H9 (cell line): Measurements from ENCODE around the gene LARP1. TPM values are rescaled to one million over a fixed set of nuclear protein-coding genes. Genes with fewer than 3 reads are reported as not detected.
A peak's percentile ranks its signal among the peaks of the same experiment; 100 is the strongest.

Source experiments
- DNase-seq: peaks from one replicate; pipeline ENCODE4 v3.0.0-alpha.2; 2017
- H2AFZ ChIP-seq: one replicate; pipeline ENCODE4 v1.6.1; 2013; ENCODE audit warnings: mild to moderate bottlenecking, low read length, control low read depth, moderate library complexity
- H2AK5ac ChIP-seq: 2 replicates; pipeline ENCODE4 v1.6.1; 2013; ENCODE audit warnings: low read length, control low read depth, mixed read lengths; ENCODE audit not compliant: insufficient read length
- H2BK120ac ChIP-seq: one replicate; pipeline ENCODE4 v1.6.1; 2013; ENCODE audit warnings: low read depth, mild to moderate bottlenecking, low read length, control low read depth, inconsistent platforms; ENCODE audit not compliant: poor library complexity, severe bottlenecking
- H2BK12ac ChIP-seq: 2 replicates; pipeline ENCODE4 v1.6.1; 2013; ENCODE audit warnings: low read length, control low read depth, mixed read lengths, low read depth; ENCODE audit not compliant: insufficient read length
- H2BK15ac ChIP-seq: 2 replicates; pipeline ENCODE4 v1.6.1; 2013; ENCODE audit warnings: low read depth, low read length, control low read depth
- H2BK20ac ChIP-seq: one replicate; pipeline ENCODE4 v1.6.1; 2013; ENCODE audit warnings: low read depth, mild to moderate bottlenecking, low read length, control low read depth, inconsistent platforms; ENCODE audit not compliant: poor library complexity, severe bottlenecking
- H2BK5ac ChIP-seq: 2 replicates; pipeline ENCODE4 v1.6.1; 2013; ENCODE audit warnings: low read length, control low read depth, mixed read lengths; ENCODE audit not compliant: insufficient read length
- H3K14ac ChIP-seq: 2 replicates; pipeline ENCODE4 v1.6.1; 2013; ENCODE audit warnings: low read length, control low read depth; ENCODE audit not compliant: insufficient read depth
- H3K18ac ChIP-seq: 2 replicates; pipeline ENCODE4 v1.6.1; 2013; ENCODE audit warnings: low read depth, mild to moderate bottlenecking, mixed read lengths, low read length, control low read depth; ENCODE audit not compliant: insufficient read length
- H3K23ac ChIP-seq: 2 replicates; pipeline ENCODE4 v1.6.1; 2013; ENCODE audit warnings: low read length, control low read depth, mixed read lengths, low read depth; ENCODE audit not compliant: insufficient read length
- H3K23me2 ChIP-seq: 2 replicates; pipeline ENCODE4 v1.6.1; 2013; ENCODE audit warnings: low read depth, mild to moderate bottlenecking, mixed read lengths, low read length, control low read depth; ENCODE audit not compliant: insufficient read length, poor library complexity, severe bottlenecking
- H3K27ac ChIP-seq: 2 replicates; pipeline ENCODE4 v1.5.1; 2013; ENCODE audit warnings: low read length, control low read depth, mixed read lengths, low read depth; ENCODE audit not compliant: insufficient read length
- H3K27me3 ChIP-seq: 2 replicates; pipeline ENCODE4 v1.6.1; 2013; ENCODE audit warnings: low read length, control low read depth, inconsistent platforms; ENCODE audit not compliant: insufficient read depth
- H3K4ac ChIP-seq: 2 replicates; pipeline ENCODE4 v1.6.1; 2013; ENCODE audit warnings: low read depth, mild to moderate bottlenecking, control low read depth, inconsistent platforms, low read length, moderate library complexity
- H3K4me1 ChIP-seq: 2 replicates; pipeline ENCODE4 v1.6.1; 2013; ENCODE audit warnings: low read length, control low read depth, inconsistent platforms; ENCODE audit not compliant: insufficient read depth
- H3K4me2 ChIP-seq: 2 replicates; pipeline ENCODE4 v1.6.1; 2013; ENCODE audit warnings: low read length, control low read depth, mixed read lengths; ENCODE audit not compliant: insufficient read length, insufficient read depth
- H3K56ac ChIP-seq: 2 replicates; pipeline ENCODE4 v1.6.1; 2013; ENCODE audit warnings: low read depth, mild to moderate bottlenecking, mixed read lengths, low read length, control low read depth; ENCODE audit not compliant: insufficient read length
- H3K79me1 ChIP-seq: 2 replicates; pipeline ENCODE4 v1.6.1; 2013; ENCODE audit warnings: low read depth, mild to moderate bottlenecking, moderate library complexity, low read length, control low read depth, inconsistent platforms; ENCODE audit not compliant: insufficient read depth, poor library complexity, severe bottlenecking
- H3K79me2 ChIP-seq: 2 replicates; pipeline ENCODE4 v1.6.1; 2013; ENCODE audit warnings: low read length, control low read depth, inconsistent platforms; ENCODE audit not compliant: insufficient read depth
- H3K9ac ChIP-seq: 2 replicates; pipeline ENCODE4 v1.6.1; 2013; ENCODE audit warnings: low read length, control low read depth, mixed read lengths; ENCODE audit not compliant: insufficient read length; ENCODE audit errors: extremely low read depth
- H3K9me3 ChIP-seq: one replicate; pipeline ENCODE4 v1.6.1; 2013; ENCODE audit warnings: low read depth, low read length, inconsistent platforms; ENCODE audit not compliant: control insufficient read depth
- H3T11ph ChIP-seq: one replicate; pipeline ENCODE4 v1.6.1; 2013; ENCODE audit warnings: mild to moderate bottlenecking, low read length, control low read depth, inconsistent platforms
- H4K20me1 ChIP-seq: one replicate; pipeline ENCODE4 v1.6.1; 2013; ENCODE audit not compliant: control insufficient read depth, insufficient read length, insufficient read depth
- H4K5ac ChIP-seq: 2 replicates; pipeline ENCODE4 v1.6.1; 2013; ENCODE audit warnings: low read depth, mild to moderate bottlenecking, mixed read lengths, low read length, control low read depth; ENCODE audit not compliant: insufficient read length
- H4K8ac ChIP-seq: replicated peaks from 2 replicates; pipeline ENCODE4 v1.6.1; 2013; ENCODE audit warnings: low read length, control low read depth, mixed read lengths, low read depth; ENCODE audit not compliant: insufficient read length
- H4K91ac ChIP-seq: 2 replicates; pipeline ENCODE4 v1.6.1; 2013; ENCODE audit warnings: low read depth, mild to moderate bottlenecking, moderate library complexity, mixed read lengths, low read length, control low read depth; ENCODE audit not compliant: insufficient read length
- H3K27ac Mint-ChIP-seq, 3 experiments: 2 replicates in 2 of 3; 3 replicates in 1 of 3; pipeline ENCODE4 v1.8.0; 2020 to 2021; ENCODE audit warnings: mixed read lengths in 3 of 3, mild to moderate bottlenecking in 1 of 3, moderate library complexity in 1 of 3
- H3K27me3 Mint-ChIP-seq: 2 replicates; pipeline ENCODE4 v1.8.0; 2021; ENCODE audit warnings: low read depth, mild to moderate bottlenecking, moderate library complexity, mixed read lengths
- H3K36me3 Mint-ChIP-seq, 3 experiments: 2 replicates in 2 of 3; 3 replicates in 1 of 3; pipeline ENCODE4 v1.8.0; 2020 to 2021; ENCODE audit warnings: low read depth in 3 of 3, mixed read lengths in 3 of 3; ENCODE audit not compliant: insufficient read depth in 1 of 3
- H3K4me1 Mint-ChIP-seq, 2 experiments: 2 replicates each; pipeline ENCODE4 v1.8.0; 2020; ENCODE audit warnings: mixed read lengths in 2 of 2
- H3K4me3 Mint-ChIP-seq, 2 experiments: 2 replicates in 1 of 2; 3 replicates in 1 of 2; pipeline ENCODE4 v1.8.0; 2020 to 2021; ENCODE audit warnings: mild to moderate bottlenecking in 2 of 2, mixed read lengths in 2 of 2, moderate library complexity in 1 of 2
- H3K9me3 Mint-ChIP-seq, 2 experiments: 2 replicates in 1 of 2; 3 replicates in 1 of 2; pipeline ENCODE4 v1.8.0; 2020; ENCODE audit warnings: mild to moderate bottlenecking in 2 of 2, mixed read lengths in 2 of 2, moderate library complexity in 1 of 2
- WGBS: extraction: QIAGEN DNeasy Blood & Tissue Kit; methylation state at CpG from one replicate; pipeline ENCODE4 v1.1.7; 2013; ENCODE audit warnings: missing lambda C conversion rate, low lambda C conversion rate, mixed read lengths; ENCODE audit not compliant: insufficient read length; ENCODE audit errors: extremely low coverage; 5-methylcytosine and 5-hydroxymethylcytosine counted together
- total RNA-seq: library from RNA; stranded (reverse); gene quantifications from 2 replicates; pipeline ENCODE4 v1.2.1, GENCODE V29; 2021
- TF ChIP-seq, protein P1 (sequence below): fragments of 200-600 bp; sonication (generic); conservative IDR thresholded peaks from 3 replicates; pipeline ENCODE4 v1.8.0; 2021; ENCODE audit warnings: antibody characterized with exemption, mild to moderate bottlenecking

The LARP1 gene
- total RNA-seq, 1 experiment from 2014 or later: 405 TPM

DNA sequence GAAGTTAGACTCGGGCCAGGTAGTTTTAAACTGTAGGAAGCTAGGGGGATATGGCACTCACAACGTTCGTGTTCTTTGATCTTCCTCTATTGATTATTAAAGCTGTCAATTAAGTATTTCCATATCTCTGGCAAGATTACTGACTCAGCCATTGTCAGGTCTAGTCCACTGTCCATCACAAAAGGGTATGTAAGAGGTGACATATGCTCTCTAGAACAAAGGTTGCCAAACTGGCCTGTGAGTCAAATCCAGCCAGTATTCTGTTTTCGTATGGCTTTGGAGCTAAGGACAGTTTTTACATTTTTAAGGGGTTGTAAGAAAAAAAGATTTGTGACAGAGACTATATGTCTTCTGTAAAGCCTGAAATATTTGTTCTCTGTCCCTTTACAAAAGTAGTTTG, 51.0 kb downstream of the LARP1 start:
- Histone ChIP-seq H3K79me1 (no peaks in the 10 kb centered on the region), H4K8ac (no peak overlapping the region), H3T11ph (no peak overlapping the region), H3K9ac (no peak overlapping the region), H3K27ac (no peak overlapping the region), H3K79me2 (no peaks in the 10 kb centered on the region), H4K91ac (no peak overlapping the region), H3K4me2 (no peak overlapping the region), H2BK20ac (no peak overlapping the region), H3K9me3 (no peaks in the 10 kb centered on the region), H2BK12ac (no peak overlapping the region), H3K4me1 (no peaks in the 10 kb centered on the region), H2AFZ (no peak overlapping the region), H3K4ac (no peak overlapping the region), H3K56ac (no peak overlapping the region), H3K18ac (no peak overlapping the region), H4K20me1 (no peaks in the 10 kb centered on the region), H2AK5ac (no peak overlapping the region), H3K27me3 (no peaks in the 10 kb centered on the region), H3K23ac (no peak overlapping the region), H2BK15ac (no peak overlapping the region), H2BK5ac (no peak overlapping the region), H3K14ac (no peak overlapping the region), H3K23me2 (no peaks in the 10 kb centered on the region), H2BK120ac (no peak overlapping the region), H4K5ac (no peak overlapping the region)
- H3K4me3 Mint-ChIP-seq: no peak overlapping the region
- H3K36me3 Mint-ChIP-seq: peaks cover 58 to 93% (median 91%) of the 10 kb centered on the region in 3 experiments; a peak in 6 of 7 replicates
- H3K27me3 Mint-ChIP-seq: no peaks in the 10 kb centered on the region; the same call in 1 of the 2 replicates
- peak overlapping the region in 1 of 3 experiments; percentile 25; a peak in 1 of 7 replicates for H3K27ac Mint-ChIP-seq
- TF ChIP-seq, protein P1, sequence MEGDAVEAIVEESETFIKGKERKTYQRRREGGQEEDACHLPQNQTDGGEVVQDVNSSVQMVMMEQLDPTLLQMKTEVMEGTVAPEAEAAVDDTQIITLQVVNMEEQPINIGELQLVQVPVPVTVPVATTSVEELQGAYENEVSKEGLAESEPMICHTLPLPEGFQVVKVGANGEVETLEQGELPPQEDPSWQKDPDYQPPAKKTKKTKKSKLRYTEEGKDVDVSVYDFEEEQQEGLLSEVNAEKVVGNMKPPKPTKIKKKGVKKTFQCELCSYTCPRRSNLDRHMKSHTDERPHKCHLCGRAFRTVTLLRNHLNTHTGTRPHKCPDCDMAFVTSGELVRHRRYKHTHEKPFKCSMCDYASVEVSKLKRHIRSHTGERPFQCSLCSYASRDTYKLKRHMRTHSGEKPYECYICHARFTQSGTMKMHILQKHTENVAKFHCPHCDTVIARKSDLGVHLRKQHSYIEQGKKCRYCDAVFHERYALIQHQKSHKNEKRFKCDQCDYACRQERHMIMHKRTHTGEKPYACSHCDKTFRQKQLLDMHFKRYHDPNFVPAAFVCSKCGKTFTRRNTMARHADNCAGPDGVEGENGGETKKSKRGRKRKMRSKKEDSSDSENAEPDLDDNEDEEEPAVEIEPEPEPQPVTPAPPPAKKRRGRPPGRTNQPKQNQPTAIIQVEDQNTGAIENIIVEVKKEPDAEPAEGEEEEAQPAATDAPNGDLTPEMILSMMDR: no peak
- H3K4me1 Mint-ChIP-seq: no peaks in the 10 kb centered on the region; a peak in 1 of 4 replicates
- no CpG with 5 or more reads among the region's 4 CpGs for WGBS
- no peaks in the 10 kb centered on the region for H3K9me3 Mint-ChIP-seq
- no peak for DNase-seq
